RWPE1 (cell line): Measurements from ENCODE around the gene IRAK3.

Experiments
- CTCF ChIA-PET: fragments of 350-600 bp; sonication (Branson Sonifier 250); formaldehyde crosslinking; extraction: SDS; loops from one replicate; lab custom pipeline; 2021; lab: Yijun Ruan, JAX
- POLR2A ChIA-PET: fragments of 400-600 bp; formaldehyde crosslinking; extraction: SDS; loops from one replicate; lab custom pipeline; 2020; ENCODE audit warnings: antibody characterized with exemption; ENCODE audit not compliant: low non-redundant PET; lab: Yijun Ruan, JAX
- DNase-seq: peaks from one replicate; pipeline ENCODE4 v3.0.0; 2012; ENCODE audit warnings: low spot score
- H3K27ac ChIP-seq: fragments of 450-650 bp; 2 replicates; pipeline ENCODE4 v1.5.1; 2017
- TF ChIP-seq, protein P1 (sequence below): fragments of 450-650 bp; conservative IDR thresholded peaks from 2 replicates; pipeline ENCODE4 v1.5.1; 2017; ENCODE audit warnings: low read depth, mild to moderate bottlenecking

The IRAK3 gene

DNA sequence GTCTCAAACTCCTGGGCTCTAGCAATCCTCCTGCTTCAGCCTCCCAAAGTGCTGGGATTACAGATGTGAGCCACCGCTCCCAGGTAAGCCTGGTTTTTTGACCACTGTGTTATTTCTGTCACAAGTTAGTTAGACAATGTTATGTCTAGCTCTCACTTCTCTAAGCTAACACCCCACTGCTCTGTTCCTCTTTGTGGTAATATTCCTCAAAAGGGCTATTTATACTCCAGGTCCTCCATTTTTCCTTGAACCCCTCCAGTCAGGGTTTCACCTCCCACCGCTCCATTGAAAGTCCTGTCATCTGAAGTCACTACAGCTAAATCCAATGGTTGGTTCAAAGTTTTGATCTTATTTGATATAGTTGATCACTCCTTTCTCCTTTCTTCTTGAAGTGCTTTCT lies 5.1 kb downstream of the IRAK3 start:
- ChIA-PET CTCF (interaction anchor here (0.7 kb wide), 1 partner anchor 10 kb away, joined by 4 read pairs; no protein-coding TSS in a partner anchor), POLR2A (no interaction called here)
- no peak for DNase-seq
- H3K27ac ChIP-seq, result no peak overlapping the region
- TF ChIP-seq, protein P1, sequence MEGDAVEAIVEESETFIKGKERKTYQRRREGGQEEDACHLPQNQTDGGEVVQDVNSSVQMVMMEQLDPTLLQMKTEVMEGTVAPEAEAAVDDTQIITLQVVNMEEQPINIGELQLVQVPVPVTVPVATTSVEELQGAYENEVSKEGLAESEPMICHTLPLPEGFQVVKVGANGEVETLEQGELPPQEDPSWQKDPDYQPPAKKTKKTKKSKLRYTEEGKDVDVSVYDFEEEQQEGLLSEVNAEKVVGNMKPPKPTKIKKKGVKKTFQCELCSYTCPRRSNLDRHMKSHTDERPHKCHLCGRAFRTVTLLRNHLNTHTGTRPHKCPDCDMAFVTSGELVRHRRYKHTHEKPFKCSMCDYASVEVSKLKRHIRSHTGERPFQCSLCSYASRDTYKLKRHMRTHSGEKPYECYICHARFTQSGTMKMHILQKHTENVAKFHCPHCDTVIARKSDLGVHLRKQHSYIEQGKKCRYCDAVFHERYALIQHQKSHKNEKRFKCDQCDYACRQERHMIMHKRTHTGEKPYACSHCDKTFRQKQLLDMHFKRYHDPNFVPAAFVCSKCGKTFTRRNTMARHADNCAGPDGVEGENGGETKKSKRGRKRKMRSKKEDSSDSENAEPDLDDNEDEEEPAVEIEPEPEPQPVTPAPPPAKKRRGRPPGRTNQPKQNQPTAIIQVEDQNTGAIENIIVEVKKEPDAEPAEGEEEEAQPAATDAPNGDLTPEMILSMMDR, result no peak

DNA sequence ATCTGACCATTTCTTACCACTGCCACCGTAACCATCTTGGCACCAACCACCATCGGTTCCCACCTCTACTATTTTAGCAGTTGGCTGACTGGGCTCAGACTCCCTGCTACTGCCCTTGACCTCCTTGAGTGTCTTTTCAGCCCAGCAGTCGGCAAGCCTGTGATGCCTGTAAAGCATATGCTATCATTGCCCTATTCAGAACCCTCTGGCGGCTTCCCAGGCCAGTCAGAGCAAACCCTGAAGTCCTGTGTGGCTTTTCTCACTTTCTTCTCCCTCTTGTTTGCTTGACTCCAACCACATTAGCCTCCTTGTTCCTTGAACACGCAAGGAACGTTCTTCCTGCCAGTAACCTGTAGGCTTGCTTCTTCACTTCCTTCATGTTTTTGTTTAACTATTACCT lies 6.2 kb downstream of the IRAK3 start:
- ChIA-PET POLR2A (no interaction called here), CTCF (no interaction called here)
- no peak for DNase-seq
- no peak overlapping the region for H3K27ac ChIP-seq
- TF ChIP-seq, protein P1, result no peak

DNA sequence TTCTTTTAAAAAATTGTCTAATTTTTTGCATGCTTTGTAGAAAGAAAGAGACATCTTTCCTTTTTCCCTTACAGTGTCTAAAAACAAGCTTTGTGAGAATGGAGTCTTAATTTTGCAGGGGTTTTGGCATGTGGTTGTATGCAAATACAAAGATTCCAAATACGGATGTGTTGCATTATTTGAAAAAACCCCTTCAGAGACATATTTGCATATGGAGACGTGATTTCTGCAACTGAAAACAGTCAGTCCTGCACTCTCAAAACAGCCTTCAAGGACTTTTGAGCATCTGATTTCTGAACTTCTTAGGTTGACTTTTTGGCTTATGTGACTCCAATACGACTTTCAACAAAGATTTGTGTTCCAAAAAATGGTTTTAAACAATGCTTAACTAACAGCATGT lies 7.8 kb downstream of the IRAK3 start:
- ChIA-PET CTCF (interaction anchor here (0.9 kb wide), 1 partner anchor 46 kb away, joined by 3 read pairs; no protein-coding TSS in a partner anchor), POLR2A (no interaction called here)
- TF ChIP-seq, protein P1, result no peak
- DNase-seq, result no peak
- no peak overlapping the region for H3K27ac ChIP-seq

DNA sequence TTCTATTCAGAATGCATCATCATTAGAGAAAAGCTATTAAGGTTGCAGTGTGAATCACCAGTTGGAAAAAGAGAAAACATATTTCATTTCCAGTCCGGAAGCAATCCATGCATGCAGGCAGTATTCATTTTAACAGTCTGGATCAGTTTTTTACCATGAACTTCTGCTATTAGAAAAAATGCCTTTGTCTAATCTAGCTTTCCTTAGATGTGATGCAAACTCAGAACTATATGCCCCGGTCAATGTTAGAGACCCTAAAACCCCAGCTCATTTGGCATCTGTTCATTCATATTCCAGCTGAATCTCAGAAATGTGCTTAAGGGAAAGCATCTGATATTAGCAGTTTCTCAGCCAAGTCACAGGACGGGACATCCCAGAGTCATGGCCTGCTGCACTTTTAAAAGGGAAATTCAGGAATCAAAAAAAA lies 8.5 kb downstream of the IRAK3 start:
- POLR2A ChIA-PET, result no interaction called here
- TF ChIP-seq, protein P1, result no peak
- CTCF ChIA-PET, result interaction anchor here (0.7 to 0.9 kb wide), 2 partner anchors 18 to 47 kb away, joined by 3 read pairs; no protein-coding TSS in a partner anchor
- no peak overlapping the region for H3K27ac ChIP-seq
- no peak for DNase-seq

DNA sequence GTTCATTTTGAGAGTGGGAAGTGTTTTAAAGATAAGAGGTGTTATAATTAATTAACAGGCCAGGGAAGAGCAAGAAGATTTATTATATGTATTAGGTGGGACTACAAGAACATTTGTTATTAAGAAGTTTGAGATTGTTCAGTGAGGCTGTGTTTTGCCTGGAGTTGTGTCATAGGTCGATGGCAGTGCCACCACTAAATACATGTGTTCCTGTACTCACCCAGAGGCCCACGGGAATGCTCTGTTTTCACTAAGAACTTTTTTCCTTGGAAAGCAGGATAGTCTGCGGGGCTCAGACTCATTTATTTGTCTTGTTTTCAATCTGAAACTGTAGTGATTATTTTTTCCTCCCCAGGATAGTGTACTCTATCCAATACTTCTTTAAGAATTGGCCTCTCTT lies 10.1 kb downstream of the IRAK3 start:
- no peak overlapping the region for H3K27ac ChIP-seq
- ChIA-PET CTCF (interaction anchor here (1.1 kb wide), 1 partner anchor 8 kb away, joined by 6 read pairs; no protein-coding TSS in a partner anchor), POLR2A (no interaction called here)
- TF ChIP-seq, protein P1, result no peak
- DNase-seq, result no peak

DNA sequence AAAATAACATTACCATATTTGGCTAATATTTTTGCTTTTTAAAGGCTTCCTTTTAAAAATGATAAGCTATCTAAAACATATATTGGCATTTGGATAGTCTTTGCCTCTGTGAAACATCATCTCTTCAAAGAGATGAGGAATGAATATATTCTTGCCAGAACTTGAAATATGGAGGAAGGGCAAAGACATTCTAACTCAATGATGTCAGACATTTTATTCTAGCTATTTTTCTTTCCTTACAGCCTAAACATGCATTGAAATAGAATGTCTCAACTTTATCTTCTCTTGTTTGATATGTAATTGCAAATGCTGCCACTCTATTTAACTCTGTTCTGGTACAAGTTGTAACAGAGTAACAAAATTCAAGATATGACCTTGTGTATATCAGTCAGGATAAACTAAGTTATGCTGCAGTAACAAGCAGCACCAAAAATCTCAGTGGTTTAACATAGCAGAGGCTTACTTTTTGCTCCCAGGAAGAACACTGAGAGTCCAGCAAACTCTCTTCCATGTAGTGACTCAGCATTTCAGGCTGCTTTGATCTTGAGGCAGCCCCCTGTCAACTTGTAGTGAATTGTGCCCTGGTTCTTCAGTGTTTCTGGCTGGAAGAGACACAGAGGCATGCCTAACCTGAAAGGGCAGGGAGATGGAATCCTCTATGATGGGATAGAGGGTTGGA lies 11.0 kb downstream of the IRAK3 start:
- ChIA-PET CTCF (interaction anchor here (1.1 kb wide), 1 partner anchor 9 kb away, joined by 6 read pairs; no protein-coding TSS in a partner anchor), POLR2A (no interaction called here)
- no peak overlapping the region for H3K27ac ChIP-seq
- TF ChIP-seq, protein P1, result no peak
- no peak for DNase-seq
